NCI-H345 (cell line): ENCODE results near the gene SPON1.
"Not testable (repeated sequence)": the region's sequence is repeated elsewhere in the genome, so short reads cannot be mapped to it uniquely, and the experiment has no call there.

Experiments
- DNase-seq: peaks from one replicate; lab custom pipeline; 2025; lab: John Stamatoyannopoulos, UW

Gene SPON1

DNA sequence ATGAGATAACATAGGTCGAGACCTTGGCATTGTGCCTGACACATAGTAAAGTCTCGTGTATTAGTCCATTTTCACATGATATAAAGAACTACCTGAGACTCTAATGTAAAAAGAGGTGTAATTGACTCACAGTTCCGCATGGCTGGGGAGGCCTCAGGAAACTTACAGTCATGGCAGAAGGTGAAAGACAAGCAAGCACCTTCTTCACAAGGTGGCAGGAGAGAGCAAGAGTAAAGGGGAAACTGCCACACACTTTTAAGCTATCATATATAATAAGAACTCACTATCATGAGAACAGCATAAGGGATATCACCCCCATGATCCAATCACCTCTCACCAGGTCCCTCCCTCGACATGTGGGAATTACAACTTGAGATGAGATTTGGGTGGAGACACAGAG, 165.2 kb downstream of the SPON1 start:
- DNase-seq: no peak

DNA sequence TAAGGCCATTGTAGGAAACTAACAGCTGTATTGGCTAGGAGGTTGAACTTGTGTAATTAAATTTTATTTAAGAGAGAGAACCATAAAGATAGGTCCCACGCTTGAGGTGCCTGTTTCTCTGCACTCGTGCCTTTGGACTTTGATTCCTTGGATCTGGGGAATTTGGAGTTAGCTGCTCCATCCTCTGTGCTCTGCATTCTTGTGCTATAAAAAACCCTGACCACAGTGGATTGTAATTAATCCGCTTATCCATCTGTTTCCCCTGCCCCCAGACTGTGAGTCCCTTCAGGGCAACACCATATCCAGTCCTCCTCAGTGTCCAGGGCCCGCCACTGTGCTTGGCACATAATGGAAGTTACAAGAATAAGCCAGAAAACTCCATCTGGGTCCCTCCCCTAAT, 169.8 kb downstream of the SPON1 start:
- DNase-seq: no peak

DNA sequence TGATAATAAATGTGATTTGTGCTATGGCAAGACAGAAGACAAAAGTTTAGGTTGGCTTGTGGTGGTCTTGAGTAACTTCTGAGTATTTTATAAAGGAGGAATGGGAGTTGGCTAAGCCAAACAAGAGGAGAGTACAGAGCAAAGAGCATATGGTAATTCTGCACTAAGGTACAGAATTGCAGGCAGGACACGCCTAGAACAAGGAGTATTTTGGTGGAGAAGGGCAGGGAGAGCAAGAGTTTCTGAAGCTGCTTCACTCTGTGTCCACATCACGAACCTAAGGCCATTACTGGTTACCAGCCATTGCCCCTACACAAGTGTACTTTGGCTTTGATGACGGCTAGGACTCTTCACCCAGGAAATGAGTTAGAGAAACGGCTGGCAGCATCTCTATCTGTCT, 170.9 kb downstream of the SPON1 start:
- no peak for DNase-seq

DNA sequence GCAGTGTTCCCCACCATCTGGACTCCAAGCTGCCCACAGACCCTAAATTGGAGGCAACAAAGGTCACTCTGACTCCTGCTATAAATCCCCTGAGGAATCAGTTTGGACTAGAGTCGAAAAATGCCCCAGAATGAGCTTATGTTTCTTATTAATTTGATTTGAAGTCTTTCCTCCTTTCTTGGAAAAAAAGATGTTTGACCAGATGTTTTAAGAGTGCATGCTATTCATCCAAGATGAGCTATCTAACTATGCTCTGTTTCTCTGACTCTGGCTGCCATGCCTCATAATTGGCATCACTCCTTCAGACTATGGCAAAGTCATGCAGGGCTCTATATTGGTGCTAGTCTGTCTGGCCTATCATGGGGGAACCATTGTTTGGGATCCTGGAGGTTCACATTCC, 174.0 kb downstream of the SPON1 start:
- no peak for DNase-seq

DNA sequence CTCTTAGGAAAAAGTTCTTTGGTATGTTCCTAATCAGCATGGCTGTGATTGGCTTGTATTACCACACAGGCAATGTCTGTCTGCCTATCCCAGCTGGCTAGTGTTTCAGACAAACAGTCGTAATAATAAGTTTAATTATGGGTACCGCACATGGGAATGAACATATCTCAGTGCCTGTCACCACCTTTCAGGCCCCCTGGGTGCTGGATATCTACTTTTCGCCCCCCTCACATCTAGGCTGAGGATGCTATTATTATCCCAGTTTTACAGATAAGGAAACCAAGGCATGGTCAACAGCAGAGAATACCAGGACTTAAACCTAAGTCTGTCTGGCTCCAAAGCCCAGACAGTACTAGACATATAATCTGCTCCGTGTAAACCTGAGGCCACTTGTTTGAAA, 174.8 kb downstream of the SPON1 start:
- no peak for DNase-seq

DNA sequence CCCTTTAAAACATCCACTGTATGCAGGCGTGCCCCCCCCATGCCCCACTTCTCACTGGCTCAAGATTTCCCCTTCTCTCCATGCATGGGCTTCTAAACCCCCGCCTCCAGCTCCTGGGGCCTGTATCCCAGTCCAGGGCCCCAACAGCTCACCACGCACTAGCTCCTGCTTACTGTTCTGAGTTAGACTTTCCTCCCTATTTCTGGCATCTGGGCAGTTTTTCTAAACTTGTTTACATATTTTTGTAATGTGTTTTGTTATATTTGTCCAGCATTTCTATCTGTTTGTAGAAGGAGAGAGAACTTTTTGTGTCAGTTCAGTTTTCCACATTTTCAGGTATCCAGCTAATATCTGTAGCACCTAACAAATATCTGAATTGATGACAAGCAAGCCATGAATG, 178.5 kb downstream of the SPON1 start:
- DNase-seq: no peak

DNA sequence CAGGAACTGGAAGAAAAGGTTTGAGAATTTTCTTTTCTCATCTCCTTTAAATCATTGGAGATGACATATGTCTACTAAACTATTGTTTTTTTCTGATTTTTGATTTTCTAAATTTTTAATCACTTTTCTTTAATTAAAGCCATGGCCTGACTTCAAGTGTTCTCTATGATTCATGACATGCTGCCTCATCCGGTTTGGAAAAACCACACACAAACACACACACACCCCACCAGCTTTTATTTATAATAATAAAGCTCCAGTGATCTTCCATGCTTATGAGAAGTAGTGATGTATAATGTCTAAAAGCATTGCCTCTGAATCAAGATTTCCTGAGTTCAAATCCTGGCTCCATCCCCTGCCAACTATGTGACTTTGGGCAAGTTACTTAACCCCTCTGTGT, 179.2 kb downstream of the SPON1 start:
- DNase-seq: no peak

DNA sequence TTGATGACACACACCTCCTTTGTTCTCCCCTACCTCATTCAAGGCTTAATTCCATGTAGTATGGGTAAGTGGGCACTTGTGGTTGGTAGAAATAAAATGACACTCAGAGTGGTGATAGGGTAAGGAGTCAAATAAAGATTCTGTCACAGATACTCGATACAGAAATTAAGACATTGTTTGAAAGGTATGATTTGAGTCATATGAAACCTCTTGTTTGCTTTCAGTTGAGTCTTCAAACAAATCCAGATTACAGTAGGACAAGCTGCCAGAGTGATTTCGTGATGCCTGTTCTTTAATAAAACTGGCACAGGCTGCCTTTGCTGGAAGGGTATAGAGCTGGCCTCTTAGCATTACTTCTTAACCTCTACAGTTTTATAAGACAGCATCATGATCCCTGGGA, 182.4 kb downstream of the SPON1 start:
- DNase-seq: peak; percentile 36

DNA sequence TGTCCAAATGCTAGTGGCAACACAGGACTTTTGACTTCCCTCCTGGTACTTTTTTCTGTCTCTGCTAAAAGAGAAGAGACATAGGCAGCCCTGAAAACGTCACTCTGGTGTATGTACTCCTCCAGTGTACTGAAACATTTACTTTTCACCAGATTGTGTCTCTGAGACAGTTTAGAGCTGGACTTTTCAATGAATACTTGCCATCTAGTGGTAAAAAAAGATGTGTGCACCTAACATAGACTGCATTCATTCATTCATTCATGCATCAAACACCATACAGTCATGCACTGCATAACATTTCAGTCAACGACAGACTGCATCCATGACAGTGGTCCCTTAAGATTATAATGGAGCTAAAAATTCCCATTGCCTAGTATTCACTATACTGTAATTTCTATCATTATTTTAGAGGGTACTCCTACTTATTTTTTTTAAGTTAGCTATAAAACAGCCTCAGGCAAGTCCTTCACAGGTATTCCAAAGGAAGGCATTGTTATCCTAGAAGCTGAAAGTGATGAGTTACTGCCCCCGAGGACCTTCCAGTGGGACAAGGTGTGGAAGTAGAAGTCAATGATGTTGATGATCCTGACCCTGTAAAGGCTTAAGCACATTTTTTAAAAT, 186.2 kb downstream of the SPON1 start:
- DNase-seq: peak; percentile 6

DNA sequence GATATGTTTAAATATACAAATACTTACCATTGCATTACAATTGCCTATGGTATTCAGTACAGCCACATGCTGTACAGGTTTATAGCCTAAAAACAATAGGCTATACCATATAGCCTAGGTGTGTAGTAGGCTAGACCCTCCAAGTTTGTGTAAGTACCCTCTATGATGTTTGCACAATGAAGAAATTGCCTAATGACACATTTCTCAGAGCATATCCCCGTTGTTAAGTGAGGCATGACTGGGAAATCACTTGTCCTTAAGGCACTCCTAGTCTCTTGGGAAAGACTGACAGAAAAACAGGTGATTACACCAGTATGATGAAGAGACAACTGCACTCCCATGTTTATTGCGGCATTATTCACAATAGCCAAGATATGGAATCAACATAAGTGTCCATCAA, 187.2 kb downstream of the SPON1 start:
- peak; percentile 16 for DNase-seq

DNA sequence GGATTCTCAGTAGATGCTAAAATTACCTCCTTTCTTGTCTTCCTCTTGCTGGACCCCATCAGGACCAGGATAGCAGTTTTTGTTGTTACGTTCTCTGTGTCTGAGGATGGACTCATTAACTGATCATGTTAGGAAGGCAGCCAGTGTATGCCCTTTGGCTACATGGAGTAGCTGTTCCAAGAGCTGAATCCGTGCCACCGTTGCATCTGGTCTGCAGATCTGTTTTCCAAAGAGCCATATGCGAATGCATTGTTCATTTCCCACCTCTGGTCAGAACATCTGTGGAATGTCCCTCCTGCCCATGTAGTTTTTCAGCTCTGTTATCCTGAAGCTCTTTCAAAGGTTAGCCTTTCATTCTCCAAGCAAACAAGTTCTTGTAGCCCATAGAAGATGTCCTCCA, 188.4 kb downstream of the SPON1 start:
- no peak for DNase-seq

DNA sequence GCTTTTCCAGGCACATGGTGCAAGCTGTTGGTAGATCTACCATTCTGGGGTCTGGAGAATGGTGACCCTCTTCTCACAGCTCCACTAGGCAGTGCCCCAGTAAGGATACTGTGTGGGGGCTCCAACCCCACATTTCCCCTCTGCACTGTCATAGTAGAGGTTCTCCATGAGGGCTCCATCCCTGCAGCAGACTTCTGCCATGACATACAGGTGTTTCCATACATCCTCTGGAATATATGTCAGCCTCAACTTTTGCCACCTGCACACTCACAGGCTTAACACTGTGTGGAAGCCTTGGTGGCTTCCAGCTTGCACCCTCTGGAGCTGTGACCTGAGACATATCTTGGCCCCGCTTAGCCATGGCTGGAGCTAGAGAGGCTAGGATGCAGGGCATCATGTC, 191.6 kb downstream of the SPON1 start:
- DNase-seq: not testable (repeated sequence)

DNA sequence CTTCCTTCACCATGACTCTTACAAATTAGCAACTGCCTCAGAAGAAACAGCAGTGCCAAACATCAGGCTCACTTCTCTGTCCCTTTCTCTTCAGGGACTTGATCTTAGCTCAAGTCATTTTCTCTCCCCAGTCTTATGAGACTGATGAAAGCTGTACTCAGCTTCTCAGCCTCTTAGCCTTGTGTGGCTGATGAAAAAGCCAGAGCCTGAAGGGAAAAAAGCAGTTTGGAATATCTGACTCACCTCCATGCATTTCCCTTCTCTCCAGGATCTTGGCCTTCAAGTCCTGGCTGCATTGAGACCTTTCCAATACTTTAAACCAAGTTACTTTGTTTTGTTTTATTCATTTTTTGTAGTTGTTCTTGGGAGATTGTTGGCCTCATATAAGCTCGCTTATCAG, 195.9 kb downstream of the SPON1 start:
- DNase-seq: no peak

DNA sequence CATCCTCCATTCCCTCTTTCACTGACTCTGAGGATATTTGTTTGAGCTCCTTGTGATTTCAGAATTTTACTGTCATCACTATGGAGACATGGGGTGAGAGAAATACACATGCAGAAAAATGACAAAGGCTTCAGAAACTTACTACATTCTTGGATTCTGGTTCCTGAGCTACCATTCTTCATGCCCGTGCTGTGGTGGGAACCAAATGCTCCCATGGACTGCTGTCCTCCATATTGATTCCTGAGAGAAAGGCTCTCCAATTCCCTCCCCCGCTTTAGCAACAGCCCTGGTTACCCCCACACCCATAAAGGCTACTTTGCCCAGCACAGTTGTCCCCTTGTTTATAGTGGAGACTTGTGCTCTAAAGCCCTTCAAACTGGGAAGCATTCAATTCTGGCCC, 201.1 kb downstream of the SPON1 start:
- DNase-seq: no peak

DNA sequence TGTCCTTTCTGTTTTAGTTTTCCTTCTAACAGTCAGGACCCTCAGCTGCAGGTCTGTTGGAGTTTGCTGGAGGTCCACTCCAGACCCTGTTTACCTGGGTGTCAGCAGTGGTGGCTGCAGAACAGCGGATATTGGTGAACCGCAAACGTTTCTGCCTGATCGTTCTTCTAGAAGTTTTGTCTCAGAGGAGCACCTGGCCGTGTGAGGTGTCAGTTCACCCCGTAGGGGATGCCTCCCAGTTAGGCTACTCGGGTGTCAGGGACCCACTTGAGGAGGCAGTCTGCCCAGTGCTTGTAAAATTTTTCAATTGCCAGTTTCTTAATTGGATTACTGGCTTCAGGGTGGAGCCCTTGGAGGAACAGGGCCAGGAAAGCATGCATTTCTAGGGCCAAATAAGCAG, 211.2 kb downstream of the SPON1 start:
- DNase-seq: not testable (repeated sequence)

DNA sequence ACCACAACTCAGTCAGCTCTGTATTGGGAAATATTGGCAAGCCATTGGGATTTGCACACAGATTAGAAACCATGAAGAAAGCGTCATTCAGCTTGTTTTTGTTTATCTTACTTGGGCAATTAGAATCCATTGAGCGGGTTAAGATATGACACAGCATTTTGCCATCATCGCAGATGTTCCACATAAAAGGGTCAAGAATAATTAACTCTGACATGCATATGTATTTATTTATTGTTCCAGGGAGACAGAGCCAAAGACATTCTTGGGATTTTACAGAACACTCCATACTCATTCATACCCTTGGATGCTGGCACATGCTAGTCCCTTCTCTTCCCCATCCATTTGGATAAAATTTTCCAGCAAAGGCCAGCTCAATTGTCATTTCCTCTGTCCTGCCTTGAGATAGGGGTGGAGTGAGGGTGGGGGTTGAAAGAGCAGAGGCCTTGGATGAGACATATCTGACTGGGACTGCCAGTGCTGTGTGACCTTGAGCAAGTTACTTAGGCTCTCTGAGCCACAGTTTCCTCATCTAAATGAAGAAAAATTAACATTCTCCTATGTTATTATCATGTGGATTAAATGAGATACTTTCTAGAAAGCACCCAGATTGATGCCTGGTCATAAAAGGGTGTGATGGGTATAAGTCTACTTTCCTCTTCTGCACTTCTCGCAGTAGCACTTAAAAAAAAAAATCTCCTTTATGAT, 216.7 kb downstream of the SPON1 start:
- DNase-seq: peak; percentile 32

DNA sequence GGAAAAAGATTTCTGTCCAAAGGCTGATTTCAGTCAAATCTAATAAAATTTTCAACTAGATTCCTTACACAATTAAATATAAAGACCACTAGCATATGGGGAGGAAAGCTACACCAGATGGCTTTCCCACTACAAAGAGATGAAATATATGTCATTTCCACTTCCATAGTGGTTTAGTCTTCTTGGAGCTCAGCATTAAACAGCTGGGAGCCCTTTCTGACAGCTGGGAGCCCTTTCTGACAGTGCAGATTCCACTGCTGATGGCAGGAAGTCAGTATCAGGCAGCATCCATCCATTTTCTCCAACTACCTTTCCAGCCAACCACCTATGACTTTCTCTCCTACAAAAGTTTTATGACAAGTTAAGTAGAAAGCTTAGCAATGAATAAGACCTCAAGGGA, 218.6 kb downstream of the SPON1 start:
- no peak for DNase-seq

DNA sequence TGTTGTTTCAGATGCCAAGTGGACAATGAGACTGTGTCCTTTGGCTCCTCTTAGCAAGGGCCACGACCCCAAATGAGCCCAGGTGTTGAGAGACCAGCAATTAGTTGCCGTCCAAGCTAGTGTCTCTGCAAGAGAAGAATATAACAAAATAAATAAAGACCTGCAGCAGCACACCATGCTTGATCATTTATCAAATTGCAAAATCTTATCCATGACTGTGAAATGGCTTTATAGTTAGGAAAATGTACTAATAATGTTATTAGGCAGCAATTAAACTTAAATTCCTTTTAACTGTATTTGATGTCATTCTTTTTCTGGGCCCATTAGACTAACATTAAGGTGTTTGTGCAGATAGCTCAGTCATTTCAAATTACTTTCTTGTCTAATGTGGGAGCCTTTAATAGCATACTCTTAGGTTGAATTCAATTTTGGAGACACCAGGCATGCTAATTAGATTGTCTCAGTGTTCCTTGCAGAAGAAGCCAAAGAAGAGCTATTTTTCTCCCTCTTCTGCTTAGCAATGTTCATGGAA, 220.4 kb downstream of the SPON1 start:
- DNase-seq: no peak

DNA sequence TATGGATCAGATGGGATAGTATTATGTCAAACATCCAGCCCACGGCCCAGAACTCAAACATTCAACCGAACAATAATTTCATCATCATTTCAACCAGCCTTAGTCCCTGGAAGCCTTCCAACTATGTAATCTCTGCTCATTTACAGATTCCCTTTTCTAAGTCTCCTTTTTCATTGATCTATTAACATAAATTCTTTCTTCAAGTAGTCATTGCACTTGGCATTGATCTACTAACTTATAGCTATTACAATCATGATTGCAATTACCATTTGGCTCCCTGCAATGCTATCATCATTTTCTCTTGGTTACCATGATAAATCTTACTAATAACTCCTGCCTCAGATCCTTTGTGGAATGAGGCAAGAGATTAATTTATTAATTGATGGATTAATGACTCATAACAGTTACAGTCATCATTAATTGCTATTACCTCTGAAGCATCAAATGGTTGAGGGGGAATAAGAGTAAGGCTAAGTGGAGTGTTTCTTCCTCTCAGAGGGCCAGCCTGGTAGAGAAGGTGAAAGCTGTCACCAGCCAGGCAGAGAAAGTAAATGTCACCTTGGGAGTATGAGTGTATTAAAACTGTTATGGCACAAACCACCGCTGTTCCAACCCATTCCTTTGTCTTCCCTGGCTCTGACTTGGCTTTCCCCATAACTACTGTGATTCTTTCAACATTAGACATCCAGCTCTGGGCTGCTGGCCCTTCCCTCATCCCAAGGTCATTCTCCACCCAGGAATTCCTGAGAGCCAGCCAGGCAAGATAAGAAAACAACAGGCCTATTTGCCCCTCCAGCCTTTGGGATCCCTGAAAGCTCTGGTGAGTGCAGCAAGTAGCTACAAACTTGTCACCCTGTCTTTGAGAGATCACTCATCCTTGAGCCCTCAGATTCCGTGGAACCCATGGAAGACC, 221.8 kb downstream of the SPON1 start:
- DNase-seq: no peak

DNA sequence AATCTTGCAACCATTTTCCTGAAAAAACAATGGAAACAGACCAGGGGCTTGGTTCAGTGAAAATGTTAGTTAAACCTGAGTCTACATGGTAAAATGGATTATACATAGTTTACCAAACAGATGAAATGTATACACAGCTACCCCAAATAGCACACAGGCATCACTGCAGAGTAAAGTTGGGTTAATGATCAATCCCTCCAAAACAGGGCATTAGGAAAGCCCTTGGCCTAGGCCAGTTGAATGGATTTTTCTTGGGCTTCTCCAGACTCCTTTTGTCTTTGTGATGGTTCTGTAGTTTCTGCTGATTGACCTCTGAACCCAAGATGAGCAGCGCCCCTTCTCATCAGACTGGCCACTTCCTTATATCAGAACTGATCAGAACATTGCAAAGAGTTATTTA, 222.9 kb downstream of the SPON1 start:
- no peak for DNase-seq

DNA sequence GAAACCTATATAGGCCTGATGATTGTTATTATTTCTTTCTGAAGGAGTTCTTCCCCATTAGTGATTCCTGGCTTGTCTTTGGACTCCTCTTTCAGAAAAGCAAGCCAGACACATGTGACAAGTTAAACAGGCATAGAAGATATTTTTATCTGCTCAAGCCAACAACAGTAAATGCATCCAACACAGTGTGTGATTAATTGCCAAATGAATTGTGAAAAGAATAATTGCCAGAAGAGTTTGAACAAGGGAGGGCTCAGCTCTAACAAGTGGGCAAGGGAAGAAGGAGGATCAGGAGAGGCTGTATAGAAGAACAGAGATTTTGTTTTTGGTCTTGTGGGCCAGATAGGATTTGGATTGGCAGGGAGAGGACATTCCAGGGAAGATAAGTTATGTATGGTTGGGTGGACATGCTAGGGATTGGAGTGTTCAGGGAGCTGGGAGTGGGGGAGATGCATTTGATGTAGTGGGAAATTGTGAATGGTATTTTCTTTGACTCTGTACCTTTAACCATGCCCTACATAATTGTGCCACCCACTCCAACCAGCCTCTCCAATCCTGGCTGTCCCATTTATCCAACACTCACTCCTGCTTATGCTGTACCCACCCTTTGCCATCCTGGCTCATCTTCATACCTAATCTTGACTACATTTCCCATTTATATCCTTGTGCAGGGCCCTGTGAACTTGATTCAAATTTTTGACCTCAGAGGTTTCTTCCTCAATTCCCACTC, 223.7 kb downstream of the SPON1 start:
- no peak for DNase-seq

DNA sequence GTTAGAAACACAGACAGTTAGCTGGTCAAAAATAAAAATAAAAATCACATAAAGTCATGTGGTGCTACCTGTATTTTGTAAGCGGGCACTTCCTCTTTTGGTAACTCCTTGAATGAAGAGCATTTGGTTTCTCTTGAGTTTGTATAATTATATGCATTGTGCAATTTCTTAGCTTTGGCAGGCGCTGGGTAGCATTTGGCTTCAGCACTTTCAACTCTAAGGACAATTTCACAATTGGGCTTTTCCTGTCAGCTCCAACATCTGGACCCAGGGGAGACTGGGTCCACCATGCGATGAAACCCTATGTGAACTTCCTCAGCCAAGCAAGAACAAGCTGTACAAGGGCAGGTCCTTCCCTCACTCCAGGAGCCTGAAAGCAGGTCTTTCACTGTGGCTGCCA, 227.4 kb downstream of the SPON1 start:
- no peak for DNase-seq
